SH-SY5Y (cell line): ENCODE measurements around the gene PLBD2.

Experiments
- GATA2 ChIP-seq: IDR thresholded peaks from 2 replicates; pipeline ENCODE4 v1.6.1; 2011; ENCODE audit warnings: mild to moderate bottlenecking, low read depth, low read length
- GATA3 ChIP-seq: IDR thresholded peaks from 2 replicates; pipeline ENCODE4 v1.6.1; 2011; ENCODE audit warnings: low read depth, mild to moderate bottlenecking, low read length, moderate library complexity

The PLBD2 gene

GRCh38 chr12:113403435-113404415 is 45.3 kb downstream of the PLBD2 start, which contains the start of gene SDS:
SDS (minus strand) TSS chr12:113403887; CDS start chr12:113399708, 4,179 bp downstream.
- TF ChIP-seq GATA3 (no peak), GATA2 (no peak)

- TF ChIP-seq GATA3: no peak
- no peak for TF ChIP-seq GATA2
Observed at GRCh38 chr12:113405694-113406093, 47.3 kb downstream of the PLBD2 start.

- TF ChIP-seq GATA3 (no peak), GATA2 (no peak)
Observed at GRCh38 chr12:113407931-113408600, 49.7 kb downstream of the PLBD2 start.

GRCh38 chr12:113408756-113409298 is 50.4 kb downstream of the PLBD2 start:
- TF ChIP-seq GATA2: no peak
- TF ChIP-seq GATA3: no peak

GRCh38 chr12:113409462-113410124 is 51.2 kb downstream of the PLBD2 start:
- TF ChIP-seq GATA2 (no peak), GATA3 (no peak)

- TF ChIP-seq GATA3 (no peak), GATA2 (no peak)
Observed at GRCh38 chr12:113413488-113413939, 55.1 kb downstream of the PLBD2 start.

GRCh38 chr12:113414519-113415038 is 56.2 kb downstream of the PLBD2 start:
- TF ChIP-seq GATA2 (no peak), GATA3 (no peak)

- TF ChIP-seq GATA2 (no peak), GATA3 (no peak)
Observed at GRCh38 chr12:113416091-113416754, 57.8 kb downstream of the PLBD2 start.

- TF ChIP-seq GATA3 (no peak), GATA2 (no peak)
Observed at GRCh38 chr12:113418213-113418879, 60.0 kb downstream of the PLBD2 start.

GRCh38 chr12:113420996-113421595 is 62.7 kb downstream of the PLBD2 start:
- no peak for TF ChIP-seq GATA3
- no peak for TF ChIP-seq GATA2

GRCh38 chr12:113422030-113422885 is 63.9 kb downstream of the PLBD2 start, which contains the start of gene SDSL:
SDSL (plus strand) TSS chr12:113422380; CDS start chr12:113427983, 5,603 bp downstream.
- TF ChIP-seq GATA2: no peak
- no peak for TF ChIP-seq GATA3
